Measurements from ENCODE around the gene GABRB3.

GRCh38 chr15:26614734-26615133 is 158.1 kb downstream of the GABRB3 start:
- TF ChIP-seq CTCF (IDR thresholded peaks at IDR 0.05; ENCODE audit: control extremely low read depth in 1 of 3, insufficient read depth in 1 of 3, low read depth in 1 of 3, low read length in 3 of 3), result no peak
- no peak for TF ChIP-seq CREB1 (IDR thresholded peaks at IDR 0.05)
- TF ChIP-seq KDM5A (IDR thresholded peaks at IDR 0.05; ENCODE audit: low read length), result no peak
- TF ChIP-seq NRF1 (IDR thresholded peaks at IDR 0.05; ENCODE audit: low read depth, low read length), result no peak
- no peak for TF ChIP-seq EZH2 (IDR thresholded peaks at IDR 0.05; ENCODE audit: low read depth, low read length, severe bottlenecking)
- no peak for TF ChIP-seq TEAD4 (IDR thresholded peaks at IDR 0.05; ENCODE audit: low read depth, low read length)
- TF ChIP-seq FOSL1 (IDR thresholded peaks at IDR 0.05; ENCODE audit: insufficient read depth, low read depth, low read length), result no peak
- TF ChIP-seq POU5F1 (IDR thresholded peaks at IDR 0.05; ENCODE audit: low read depth, low read length), result no peak
- TF ChIP-seq POLR2AphosphoS5 (IDR thresholded peaks at IDR 0.05; ENCODE audit: low read depth, low read length), result no peak
- no peak for TF ChIP-seq POLR2A (IDR thresholded peaks at IDR 0.05; ENCODE audit: control extremely low read depth in 1 of 2, low read depth in 2 of 2, low read length in 2 of 2)
- no peak for TF ChIP-seq CEBPB (IDR thresholded peaks at IDR 0.05; ENCODE audit: low read depth, low read length)
- TF ChIP-seq EGR1 (IDR thresholded peaks at IDR 0.05; ENCODE audit: borderline replicate concordance, low read depth, low read length), result no peak

Measured in H1 (cell line).